NCI-H2171 treated with DMSO at 0.1 percent for 48 hours (cell line): ENCODE data around the gene ARL8A.
"Not testable (repeated sequence)": the region's sequence is repeated elsewhere in the genome, so short reads cannot be mapped to it uniquely, and the experiment has no call there.

ENCODE experiments used
- DNase-seq: peaks from one replicate; lab custom pipeline; 2025; lab: John Stamatoyannopoulos, UW

The ARL8A gene

DNA sequence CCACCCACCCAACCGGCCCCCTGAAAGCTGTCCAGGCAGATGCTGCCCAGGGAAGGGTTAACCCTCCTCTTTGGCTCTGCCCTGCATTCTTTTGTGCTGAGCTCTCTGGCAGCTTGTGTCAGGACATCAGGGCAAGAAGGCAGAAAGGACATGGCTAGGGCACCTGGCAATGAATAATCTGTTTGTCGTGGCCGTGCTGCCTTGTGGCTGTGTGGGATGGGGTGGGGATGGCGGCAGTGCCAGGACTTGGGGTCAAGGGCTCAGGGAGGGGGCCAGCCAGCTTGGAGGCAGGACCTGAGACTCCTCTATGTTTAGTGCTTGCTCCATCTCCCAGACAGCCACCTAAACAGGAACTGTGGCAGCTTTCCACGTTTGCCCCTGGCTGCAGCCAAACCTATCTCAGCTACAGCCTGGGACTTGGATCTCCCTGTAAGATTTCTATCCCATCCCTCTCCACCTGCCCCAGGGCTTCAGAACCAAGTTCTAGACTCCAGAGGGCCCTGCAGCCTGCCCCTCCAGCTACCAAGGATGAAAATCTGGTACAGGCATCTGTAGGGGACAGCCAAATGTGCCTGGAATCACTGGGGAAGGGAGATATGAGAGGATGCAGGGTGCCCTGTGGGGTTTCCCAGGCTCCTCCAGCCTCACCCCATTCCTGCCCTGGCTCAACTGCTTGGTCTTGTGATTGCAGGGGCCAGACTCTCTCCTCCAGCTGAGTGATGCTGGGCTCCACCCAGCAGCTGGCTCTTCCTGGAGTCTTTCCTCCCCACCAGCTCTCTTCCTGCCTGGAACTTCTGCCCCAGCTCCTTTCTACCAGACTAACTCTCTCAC, 31.5 kb downstream of the ARL8A start:
- DNase-seq: no peak

DNA sequence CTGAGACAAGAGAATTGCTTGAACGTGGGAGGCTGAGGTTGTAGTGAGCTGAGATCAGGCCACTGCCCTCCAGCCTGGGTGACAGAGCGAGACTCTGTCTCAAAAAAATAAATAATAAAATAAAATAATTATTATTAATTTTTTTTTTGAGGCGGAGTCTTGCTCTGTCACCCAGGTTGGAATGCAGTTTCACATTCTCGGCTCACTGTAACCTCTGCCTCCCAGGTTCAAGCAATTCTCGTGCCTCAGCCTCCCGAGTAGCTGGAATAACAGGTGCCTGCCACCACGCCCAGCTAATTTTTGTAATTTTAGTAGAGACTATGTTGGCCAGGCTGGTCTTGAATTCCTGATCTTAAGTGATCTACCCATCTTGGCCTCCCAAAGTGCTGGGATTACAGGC, 32.9 kb downstream of the ARL8A start:
- DNase-seq: not testable (repeated sequence)

DNA sequence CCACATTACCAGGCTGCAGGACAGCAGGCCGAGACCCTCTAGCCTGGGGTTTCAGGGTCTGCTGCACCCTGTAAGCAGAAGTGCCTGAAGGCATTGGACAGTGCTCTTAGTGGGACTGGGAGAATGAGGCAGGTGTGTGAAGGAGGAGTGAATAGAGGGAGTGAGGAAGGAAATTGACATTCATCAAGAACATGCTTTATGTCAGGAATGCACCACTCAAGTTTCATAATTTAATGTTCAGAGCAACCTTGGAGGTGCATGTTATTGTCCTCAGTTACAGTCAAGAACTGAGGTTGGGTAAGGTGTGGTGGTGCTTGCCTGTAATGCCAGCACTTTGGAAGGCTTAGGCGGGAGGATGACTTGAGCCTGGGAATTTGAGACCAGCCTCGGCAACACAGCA, 33.6 kb downstream of the ARL8A start:
- no peak for DNase-seq

DNA sequence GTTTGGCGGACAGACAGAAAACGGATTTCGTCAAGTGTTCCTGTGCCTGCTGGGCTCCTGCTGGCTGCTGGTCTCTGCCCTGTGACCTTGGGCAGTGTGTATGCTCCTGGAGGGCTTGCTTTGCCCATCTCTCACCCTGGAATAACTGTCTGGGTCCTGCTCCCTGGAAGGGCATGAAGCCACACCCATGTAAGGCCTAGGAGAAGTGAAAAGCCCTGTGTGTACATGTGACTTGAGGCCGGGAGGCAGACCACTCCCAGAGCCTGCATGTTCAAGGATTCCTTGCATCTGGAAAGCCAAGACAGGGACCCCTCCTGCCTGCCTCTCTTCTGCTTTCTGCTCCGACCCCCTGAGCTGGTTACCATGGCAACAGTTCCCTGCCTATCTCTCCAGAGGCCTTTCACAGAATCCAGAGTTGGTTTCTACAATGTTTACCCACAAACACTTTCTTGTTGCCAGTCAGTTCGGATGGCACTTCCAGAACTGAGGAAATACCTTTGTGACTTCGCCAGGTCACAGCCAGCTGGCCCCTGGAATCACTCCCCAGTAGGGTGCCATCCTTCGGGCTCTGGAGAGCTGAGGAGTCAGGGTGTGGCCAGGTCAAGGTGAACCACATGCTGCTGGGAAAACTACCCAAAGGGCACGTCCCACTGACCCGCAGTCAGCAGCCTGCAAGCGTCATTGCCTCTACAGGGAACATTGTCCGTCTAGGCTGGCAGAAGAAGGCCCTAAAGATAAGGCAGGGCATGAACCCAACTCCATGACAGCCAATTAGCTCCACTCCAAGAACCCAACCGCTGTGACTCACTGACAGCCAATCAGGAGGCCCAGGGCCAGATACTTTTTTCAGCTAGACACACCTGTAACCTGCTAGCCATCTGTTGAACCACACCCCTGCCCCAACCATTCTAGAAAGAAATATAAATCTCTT, 36.5 kb downstream of the ARL8A start:
- peak; percentile 97 for DNase-seq

DNA sequence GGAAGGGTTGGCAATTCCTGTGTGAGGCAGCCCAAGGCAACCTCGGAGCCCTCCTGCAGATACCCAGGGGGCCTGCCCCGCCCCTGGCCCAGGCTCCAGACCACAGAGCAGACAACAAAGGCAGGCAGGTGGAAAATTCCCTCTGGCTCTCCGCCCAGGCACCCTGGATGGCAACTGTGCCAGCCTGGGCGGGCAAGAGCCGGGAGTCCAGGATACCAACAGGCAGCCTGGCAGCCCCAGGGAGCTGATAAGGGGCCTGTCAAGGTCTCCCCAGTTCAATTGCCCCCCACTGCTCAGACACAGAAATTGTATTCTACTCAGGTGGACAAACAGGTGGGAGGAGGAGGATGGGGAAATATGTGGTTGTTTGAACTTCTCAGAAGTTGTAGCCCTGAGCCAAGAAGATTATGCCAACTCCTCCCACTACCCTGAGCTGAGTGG, 37.2 kb downstream of the ARL8A start:
- DNase-seq: peak; percentile 89

DNA sequence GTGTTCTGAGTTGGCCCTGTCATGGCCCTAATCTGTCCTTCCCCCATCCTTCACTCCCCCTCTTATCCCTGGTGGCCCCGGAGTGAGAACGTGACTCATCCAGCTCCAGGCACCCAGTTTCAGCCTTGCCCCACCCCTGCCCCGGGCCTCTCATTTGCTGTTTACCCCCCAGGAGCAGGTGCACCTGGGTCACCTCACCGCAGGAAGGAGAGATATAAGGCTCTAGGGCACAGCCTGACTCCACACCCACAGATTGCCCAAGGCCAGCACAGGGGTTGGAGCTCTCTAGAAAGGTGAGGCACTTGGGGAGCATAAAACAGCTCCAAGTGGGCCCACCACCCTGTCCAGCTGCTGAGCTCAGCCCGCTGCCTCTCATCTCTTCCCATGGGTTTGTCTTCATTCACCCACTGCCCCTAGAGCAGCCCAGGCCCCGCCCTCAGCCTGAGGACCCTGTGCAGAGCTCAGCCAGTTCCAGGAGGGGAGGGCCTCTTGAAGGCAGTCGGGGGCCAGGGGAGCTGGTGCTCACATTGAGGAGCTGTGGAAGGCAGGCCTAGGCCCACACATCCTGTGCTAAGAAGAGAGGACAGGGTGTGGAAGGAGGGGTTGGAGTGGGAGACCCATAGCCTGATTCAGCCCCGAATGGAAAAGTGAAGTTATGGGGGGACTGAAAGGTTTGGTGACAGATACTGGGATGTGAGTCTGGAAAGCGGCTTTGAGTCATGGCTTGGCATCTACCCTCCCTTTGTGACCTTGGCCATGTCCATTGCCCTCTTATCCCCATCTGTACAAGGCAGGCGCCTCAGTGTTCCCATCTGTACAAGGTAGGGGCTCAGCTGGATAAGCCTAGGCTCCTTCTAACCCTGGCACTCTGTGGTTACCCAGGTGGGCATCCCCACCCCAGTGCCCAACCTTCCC, 37.9 kb downstream of the ARL8A start:
- DNase-seq: peak; percentile 59

DNA sequence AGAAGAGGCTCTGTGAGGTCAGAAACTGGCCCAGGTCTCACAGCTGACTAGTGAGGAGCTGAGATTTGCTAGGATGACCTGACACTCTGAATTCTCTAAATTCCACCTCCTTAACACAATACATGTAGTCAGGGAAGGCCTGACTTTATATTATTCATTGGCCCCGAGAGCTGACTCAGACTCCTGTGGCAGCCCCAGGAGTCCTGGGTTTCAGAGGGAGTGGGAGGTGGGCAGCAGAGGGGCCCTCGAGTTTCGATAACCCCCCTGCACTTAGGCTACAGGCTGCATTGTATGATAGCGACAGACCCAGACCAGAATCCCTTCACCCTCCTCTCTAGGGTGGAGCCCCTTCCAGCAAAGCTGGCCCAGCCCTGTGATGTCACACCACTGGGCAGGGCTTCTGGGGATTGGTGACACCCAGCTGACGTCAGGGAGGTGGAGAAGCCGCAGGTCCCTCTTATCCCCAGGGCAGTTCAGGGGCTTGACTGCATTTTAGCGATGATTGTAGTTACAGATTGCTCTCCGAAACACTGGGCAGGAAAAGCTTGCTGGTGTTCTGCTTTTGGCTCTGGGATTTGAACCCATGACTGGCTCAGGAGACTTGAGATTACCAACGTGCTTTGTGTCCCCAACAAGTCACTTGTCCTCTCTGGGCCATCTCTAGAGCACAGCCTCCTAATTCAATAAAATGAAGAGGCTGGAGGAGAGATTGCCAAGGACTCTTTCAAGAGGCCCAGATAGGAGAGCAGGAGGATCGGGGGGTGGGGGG, 38.8 kb downstream of the ARL8A start:
- DNase-seq: peak; percentile 63

DNA sequence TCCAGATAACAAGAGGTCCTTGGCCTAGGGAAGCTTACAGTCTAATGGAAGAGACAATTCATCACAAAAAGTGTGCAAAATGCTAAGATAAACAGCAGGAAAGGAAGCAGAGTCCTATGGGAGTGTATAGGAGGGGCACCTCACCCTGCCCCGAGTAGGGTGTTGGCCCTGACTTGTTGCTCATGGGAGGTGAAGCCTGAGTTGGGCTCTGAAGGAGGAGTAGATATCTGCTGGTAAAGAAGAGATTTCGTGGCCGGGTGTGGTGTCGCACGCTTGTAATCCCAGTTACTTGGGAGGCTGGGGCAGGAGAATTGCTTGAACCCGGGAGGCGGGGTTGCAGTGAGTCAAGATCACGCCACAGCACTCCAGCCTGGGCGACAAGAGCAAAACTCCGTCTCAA, 40.5 kb downstream of the ARL8A start:
- DNase-seq: no peak

DNA sequence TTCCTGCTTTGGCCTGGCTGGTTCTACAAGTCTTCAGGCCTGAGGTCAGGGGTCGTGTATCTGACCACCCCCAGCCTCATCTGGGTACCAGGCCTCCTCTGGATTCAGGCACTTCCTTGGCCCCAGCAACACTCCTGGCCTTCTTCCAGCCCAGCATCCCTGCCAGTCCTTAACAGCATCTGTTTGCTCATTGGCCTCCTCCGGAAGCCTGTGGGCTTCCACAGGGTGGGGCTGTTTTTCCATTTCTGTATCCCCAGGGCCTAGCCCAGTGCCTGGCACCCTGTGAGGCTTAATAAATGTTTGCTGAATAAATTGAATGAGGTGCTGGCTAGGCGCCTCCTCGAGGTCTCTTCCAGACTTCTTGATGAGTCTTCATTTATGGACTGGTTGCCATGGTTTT, 43.4 kb downstream of the ARL8A start:
- DNase-seq: peak; percentile 71

DNA sequence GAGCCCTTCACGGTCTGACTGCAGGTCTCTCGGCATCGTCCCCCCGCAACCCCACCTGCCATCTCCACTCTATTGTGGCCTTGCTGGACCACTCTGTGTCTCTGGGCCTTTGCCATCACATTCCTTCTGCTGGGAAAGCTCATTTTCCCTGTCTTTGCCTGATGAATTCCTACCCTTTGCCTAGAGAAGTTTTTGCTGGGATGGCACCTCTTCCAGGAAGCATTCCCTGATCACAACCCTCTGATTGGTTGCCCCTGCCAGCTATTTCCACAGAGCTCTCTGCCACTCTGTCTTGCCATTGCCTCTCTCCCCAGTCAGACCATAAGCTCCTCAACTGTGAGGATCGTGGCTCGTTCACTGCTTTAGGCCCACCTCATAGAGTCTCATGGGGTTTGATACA, 50.7 kb downstream of the ARL8A start:
- no peak for DNase-seq

DNA sequence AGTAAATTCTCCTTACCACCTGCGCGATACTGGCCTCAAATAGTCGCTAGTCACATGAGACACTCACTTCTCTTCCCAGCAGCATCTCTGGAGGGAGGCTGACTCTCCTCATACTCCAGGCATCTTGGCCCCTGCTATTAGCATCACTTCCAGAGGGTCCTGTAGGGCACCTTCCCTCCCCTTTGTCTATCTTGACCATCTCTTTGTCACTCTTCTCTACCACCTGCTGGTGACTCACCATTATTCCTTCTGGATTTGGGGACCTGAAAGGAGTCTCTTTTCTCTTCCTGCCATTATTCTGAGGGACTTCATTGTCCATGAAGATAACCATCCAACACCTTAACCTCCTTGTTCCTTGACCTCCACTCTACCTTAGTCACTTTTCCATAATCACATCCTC, 53.5 kb downstream of the ARL8A start:
- no peak for DNase-seq

DNA sequence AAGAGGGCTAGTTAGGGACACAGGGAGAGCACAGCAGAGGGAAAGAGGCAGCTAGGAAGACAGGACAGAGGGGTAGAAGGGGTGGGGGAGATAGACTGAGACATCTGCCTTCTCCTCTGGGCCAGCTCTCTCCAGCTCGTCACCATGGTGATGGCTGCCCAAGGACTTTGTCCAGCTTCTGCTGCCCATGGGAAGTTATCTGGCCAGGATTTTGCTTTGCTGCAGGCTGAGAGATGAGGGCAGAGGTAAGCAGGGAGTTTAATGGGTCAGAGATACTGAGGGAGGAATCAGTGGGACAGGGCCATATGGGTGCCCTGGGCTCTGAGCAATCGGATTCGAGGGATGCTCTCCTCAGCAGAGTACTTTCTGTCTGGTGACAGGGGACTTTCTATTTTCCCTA, 56.3 kb downstream of the ARL8A start:
- no peak for DNase-seq

DNA sequence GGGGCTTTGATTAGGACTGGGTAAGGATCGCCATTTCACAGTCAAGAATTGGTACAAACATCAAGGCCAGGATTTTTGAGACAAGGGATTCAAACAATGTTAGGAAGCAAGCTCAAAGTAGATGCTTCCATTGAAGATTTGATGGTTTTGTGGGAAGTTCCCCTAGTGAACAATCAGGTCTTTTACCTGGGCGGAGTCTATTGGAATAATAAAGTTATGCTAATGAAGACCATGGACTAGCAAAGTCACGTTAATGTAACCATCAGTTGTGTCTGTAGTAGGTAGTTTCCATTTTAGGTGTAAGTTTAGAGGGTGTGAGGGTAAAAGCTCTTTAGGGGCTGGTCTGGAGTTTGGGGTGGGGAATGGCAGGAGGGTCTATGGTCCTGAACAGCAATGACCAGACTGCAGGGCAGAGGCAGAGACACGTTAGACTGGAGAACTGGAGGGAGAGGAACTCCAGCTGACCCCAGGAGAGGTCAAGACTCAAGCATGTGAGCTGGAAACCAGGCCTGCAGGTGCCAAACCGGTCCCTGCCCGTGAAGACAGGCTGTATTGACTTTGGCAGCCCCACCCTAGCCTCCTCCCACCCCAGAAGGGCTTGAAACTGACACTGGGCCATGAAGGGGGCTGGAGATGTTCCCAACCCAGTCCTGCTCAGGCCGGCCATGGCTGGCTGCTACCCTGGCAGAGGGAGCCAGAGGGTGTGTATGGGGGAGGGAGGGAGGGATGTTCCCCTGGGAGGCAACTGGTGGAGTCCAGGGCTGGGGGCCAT, 57.8 kb downstream of the ARL8A start:
- DNase-seq: no peak

DNA sequence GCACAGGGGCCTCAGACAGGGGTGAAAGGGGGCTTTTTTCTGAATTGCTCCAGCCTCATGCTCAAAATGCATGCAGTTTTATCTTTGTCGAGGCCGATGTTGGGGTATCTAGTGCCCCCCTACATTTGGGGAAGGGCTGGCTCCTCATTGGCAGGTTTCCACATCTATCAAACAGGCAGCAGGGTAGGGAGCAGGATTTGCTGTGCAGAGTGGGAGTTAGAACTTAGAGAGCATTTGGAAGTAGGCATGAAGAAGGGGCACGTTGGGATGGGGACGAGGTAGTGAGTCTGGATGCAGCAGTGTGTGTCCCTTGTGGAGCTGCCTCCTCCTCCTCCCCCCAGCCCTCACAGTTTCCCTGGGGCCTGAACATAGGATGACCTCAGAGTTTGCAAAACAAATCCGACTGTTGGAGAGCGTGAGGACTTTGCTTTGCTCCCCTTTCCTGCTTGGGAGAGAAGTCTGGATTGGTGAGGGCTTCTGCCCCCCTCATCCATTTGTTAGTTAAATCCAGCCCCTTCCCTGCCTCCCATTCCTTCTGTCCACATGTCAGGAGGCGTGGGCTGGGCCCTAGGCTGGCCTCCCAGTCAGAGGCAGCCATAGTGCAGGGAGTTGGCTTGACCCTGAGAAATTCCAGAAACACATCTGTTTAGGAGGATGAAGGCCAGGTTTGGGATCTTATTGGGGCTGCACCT, 58.7 kb downstream of the ARL8A start:
- peak; percentile 55 for DNase-seq

DNA sequence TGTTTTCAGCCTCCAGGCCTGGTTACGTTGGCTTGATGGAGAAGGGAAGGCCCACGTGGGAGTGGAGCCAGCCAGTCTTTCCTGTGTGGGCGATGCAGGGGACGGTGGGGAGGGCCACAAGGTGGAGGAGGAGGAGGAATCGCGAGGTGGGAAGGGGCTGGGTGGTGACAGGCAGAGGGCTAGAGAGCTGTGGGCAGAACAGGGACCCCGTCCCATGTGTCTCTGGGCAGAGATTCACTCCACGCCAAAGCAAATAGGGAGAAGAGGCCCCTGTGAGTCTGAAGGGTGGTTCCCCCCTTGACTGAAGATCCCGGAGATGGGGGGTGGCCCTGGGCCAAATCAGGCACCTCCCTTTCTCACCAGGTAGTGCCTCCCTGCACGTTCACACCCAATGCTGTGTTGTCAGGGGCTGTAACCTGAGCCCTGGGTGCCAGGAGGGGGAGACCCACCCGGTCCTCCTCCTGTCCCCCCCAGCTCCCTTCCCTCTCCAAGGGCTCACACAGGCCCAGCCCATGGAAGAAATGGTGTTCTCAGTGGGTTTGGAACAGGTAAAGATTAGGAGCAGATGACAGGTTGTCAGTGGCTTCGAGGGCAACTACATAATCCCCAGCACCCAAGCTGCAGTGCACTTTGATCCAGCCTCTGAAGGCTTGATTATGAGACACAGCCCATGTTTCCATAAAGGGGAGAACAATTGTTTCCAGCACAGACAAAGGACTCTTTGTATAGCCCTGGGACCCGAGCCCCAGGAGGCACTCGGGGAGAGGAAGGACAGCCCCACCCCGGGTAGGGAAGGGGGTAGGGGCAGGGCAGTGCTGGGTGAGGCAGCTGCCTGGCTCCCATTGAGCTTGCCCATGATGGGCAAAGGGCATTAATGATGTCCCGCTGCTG, 59.5 kb downstream of the ARL8A start:
- peak; percentile 89 for DNase-seq
